ENCODE results near the gene PPEF2.

DNA sequence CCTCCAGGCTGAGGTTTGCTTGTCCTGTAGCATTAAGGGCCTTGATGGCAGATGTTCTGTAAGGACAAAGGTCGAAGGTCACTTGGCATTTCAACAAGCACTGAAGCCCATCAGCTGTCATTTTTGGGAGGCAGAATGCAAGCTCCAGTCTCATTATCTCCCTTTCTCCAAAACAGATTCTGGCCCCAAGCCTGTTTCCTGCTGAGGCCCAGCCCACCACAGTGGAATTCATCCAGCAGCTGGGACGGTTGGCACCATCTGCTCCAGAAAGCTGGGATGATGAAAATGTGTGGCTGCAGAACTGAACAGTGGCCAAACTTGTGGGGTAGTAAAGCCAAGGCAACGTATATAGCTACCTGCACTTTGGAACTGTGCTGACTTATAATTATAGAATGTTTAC, 17.7 kb upstream of the PPEF2 start:
- TF ChIP-seq ZNF331 (CRISPR knock-in tag; IDR thresholded peaks at IDR 0.05; ENCODE audit: low read depth) (no peak), EZH2 (IDR thresholded peaks at IDR 0.05; ENCODE audit: low read depth, unreplicated experiment) (no peak)
- TF ChIP-seq, protein P1, sequence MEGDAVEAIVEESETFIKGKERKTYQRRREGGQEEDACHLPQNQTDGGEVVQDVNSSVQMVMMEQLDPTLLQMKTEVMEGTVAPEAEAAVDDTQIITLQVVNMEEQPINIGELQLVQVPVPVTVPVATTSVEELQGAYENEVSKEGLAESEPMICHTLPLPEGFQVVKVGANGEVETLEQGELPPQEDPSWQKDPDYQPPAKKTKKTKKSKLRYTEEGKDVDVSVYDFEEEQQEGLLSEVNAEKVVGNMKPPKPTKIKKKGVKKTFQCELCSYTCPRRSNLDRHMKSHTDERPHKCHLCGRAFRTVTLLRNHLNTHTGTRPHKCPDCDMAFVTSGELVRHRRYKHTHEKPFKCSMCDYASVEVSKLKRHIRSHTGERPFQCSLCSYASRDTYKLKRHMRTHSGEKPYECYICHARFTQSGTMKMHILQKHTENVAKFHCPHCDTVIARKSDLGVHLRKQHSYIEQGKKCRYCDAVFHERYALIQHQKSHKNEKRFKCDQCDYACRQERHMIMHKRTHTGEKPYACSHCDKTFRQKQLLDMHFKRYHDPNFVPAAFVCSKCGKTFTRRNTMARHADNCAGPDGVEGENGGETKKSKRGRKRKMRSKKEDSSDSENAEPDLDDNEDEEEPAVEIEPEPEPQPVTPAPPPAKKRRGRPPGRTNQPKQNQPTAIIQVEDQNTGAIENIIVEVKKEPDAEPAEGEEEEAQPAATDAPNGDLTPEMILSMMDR (conservative IDR thresholded peaks at IDR 0.05; ENCODE audit: low read depth in 2 of 2): no peak
